ENCODE results near the gene TMIE. TPM values are rescaled to one million over a fixed set of nuclear protein-coding genes. Genes with fewer than 3 reads are reported as not detected.

TMIE gene
- polyA plus RNA-seq, 1 donor (not counting 4 experiments of a cell fraction or from before 2014, with no cell fraction given), result 0.07 TPM

- Histone ChIP-seq H3K9me3 (ENCODE audit: control insufficient read depth, low read depth, low read length) (no peaks in the 10 kb centered on the region), H3K4me2 (ENCODE audit: control insufficient read depth, extremely low read depth, insufficient read depth, low read depth, low read length) (no peak overlapping the region), H3K4me1 (ENCODE audit: control insufficient read depth, extremely low read depth, insufficient read depth, low read length) (peaks cover 12% of the 10 kb centered on the region), H3K79me2 (ENCODE audit: control insufficient read depth, insufficient read depth, low read length) (no peaks in the 10 kb centered on the region), H2AFZ (ENCODE audit: control insufficient read depth, low read length) (no peak overlapping the region), H3K9me1 (ENCODE audit: control insufficient read depth, extremely low read depth, insufficient read depth, low read length) (no peaks in the 10 kb centered on the region), H3K9ac (ENCODE audit: control insufficient read depth, extremely low read depth, insufficient read depth, low read length) (no peak overlapping the region), H3K27me3 (ENCODE audit: control insufficient read depth, extremely low read depth, insufficient read depth, low read length) (no peaks in the 10 kb centered on the region), H3K4me3 (ENCODE audit: control insufficient read depth in 2 of 3, extremely low read depth in 1 of 3, insufficient read depth in 2 of 3, low read depth in 1 of 3, low read length in 3 of 3) (no peak overlapping the region), H4K20me1 (ENCODE audit: control insufficient read depth, extremely low read depth, insufficient read depth, low read length) (no peaks in the 10 kb centered on the region), H3K36me3 (ENCODE audit: control insufficient read depth in 2 of 2, extremely low read depth in 1 of 2, insufficient read depth in 2 of 2, low read length in 2 of 2) (no peaks in the 10 kb centered on the region), H3K27ac (ENCODE audit: control insufficient read depth, insufficient read depth, low read length) (no peak overlapping the region)
- dilution Hi-C loops (cut with MboI; ENCODE audit: extremely low pct_ligation_motif_present, low sequenced_read_pairs), result no loop called here
- no peak for DNase-seq (ENCODE audit: low read depth, low spot score)
- TF ChIP-seq EZH2 (IDR thresholded peaks at IDR 0.05; ENCODE audit: low read length) (no peak), CTCF (optimal IDR thresholded peaks at IDR 0.05 in 1 of 3, IDR thresholded peaks at IDR 0.05 in 1 of 3, conservative IDR thresholded peaks at IDR 0.05 in 1 of 3; ENCODE audit: extremely low read depth in 1 of 3, insufficient read depth in 2 of 3, low read length in 3 of 3) (no peak)
- FAIRE-seq, result no peak
Measured at GRCh38 chr3:46664971-46665762, 36.0 kb upstream of the TMIE start.

- Histone ChIP-seq H3K27me3 (ENCODE audit: control insufficient read depth, extremely low read depth, insufficient read depth, low read length) (no peaks in the 10 kb centered on the region), H3K27ac (ENCODE audit: control insufficient read depth, insufficient read depth, low read length) (no peak overlapping the region), H3K79me2 (ENCODE audit: control insufficient read depth, insufficient read depth, low read length) (no peaks in the 10 kb centered on the region), H3K9ac (ENCODE audit: control insufficient read depth, extremely low read depth, insufficient read depth, low read length) (no peak overlapping the region), H3K4me2 (ENCODE audit: control insufficient read depth, extremely low read depth, insufficient read depth, low read depth, low read length) (no peak overlapping the region), H3K9me3 (ENCODE audit: control insufficient read depth, low read depth, low read length) (no peaks in the 10 kb centered on the region), H4K20me1 (ENCODE audit: control insufficient read depth, extremely low read depth, insufficient read depth, low read length) (no peaks in the 10 kb centered on the region), H2AFZ (ENCODE audit: control insufficient read depth, low read length) (no peak overlapping the region), H3K9me1 (ENCODE audit: control insufficient read depth, extremely low read depth, insufficient read depth, low read length) (no peaks in the 10 kb centered on the region), H3K4me1 (ENCODE audit: control insufficient read depth, extremely low read depth, insufficient read depth, low read length) (peaks cover 4% of the 10 kb centered on the region), H3K36me3 (ENCODE audit: control insufficient read depth in 2 of 2, extremely low read depth in 1 of 2, insufficient read depth in 2 of 2, low read length in 2 of 2) (peaks cover 2 to 4% of the 10 kb centered on the region in 2 experiments), H3K4me3 (ENCODE audit: control insufficient read depth in 2 of 3, extremely low read depth in 1 of 3, insufficient read depth in 2 of 3, low read depth in 1 of 3, low read length in 3 of 3) (no peak overlapping the region)
- DNase-seq (ENCODE audit: low read depth, low spot score) (no peak), FAIRE-seq (no peak)
- TF ChIP-seq CTCF (optimal IDR thresholded peaks at IDR 0.05 in 1 of 3, IDR thresholded peaks at IDR 0.05 in 1 of 3, conservative IDR thresholded peaks at IDR 0.05 in 1 of 3; ENCODE audit: extremely low read depth in 1 of 3, insufficient read depth in 2 of 3, low read length in 3 of 3), result no peak
- TF ChIP-seq EZH2 (IDR thresholded peaks at IDR 0.05; ENCODE audit: low read length), result no peak
- dilution Hi-C loops (cut with MboI; ENCODE audit: extremely low pct_ligation_motif_present, low sequenced_read_pairs), result no loop called here
Measured at GRCh38 chr3:46665763-46666452, 35.3 kb upstream of the TMIE start.
